Smooth muscle cell (in vitro differentiated cells): Measurements from ENCODE around the gene PCDHAC2. TPM values are rescaled to one million over a fixed set of nuclear protein-coding genes. Genes with fewer than 3 reads are reported as not detected.
A peak's percentile ranks its signal among the peaks of the same experiment; 100 is the strongest.

Source experiments
- DNase-seq: peaks from one replicate; lab custom pipeline; 2025; ENCODE audit not compliant: unreplicated experiment; lab: John Stamatoyannopoulos, UW
- H2AFZ ChIP-seq: fragments of 200-600 bp; sonication (generic); 2 replicates; pipeline ENCODE4 v1.6.0; 2016; ENCODE audit warnings: antibody characterized with exemption, low read depth, mild to moderate bottlenecking
- H3F3A ChIP-seq: fragments of 200-600 bp; sonication (generic); 2 replicates; pipeline ENCODE4 v1.6.0; 2017; ENCODE audit warnings: antibody characterized with exemption, low read depth
- H3K27ac ChIP-seq: fragments of 200-600 bp; sonication (generic); 2 replicates; pipeline ENCODE4 v1.5.1; 2016; ENCODE audit warnings: low read depth, mild to moderate bottlenecking
- H3K27me3 ChIP-seq: fragments of 200-600 bp; sonication (generic); 2 replicates; pipeline ENCODE4 v1.6.1; 2016; ENCODE audit warnings: low read depth, mild to moderate bottlenecking
- H3K36me3 ChIP-seq: fragments of 200-600 bp; sonication (generic); 2 replicates; pipeline ENCODE4 v1.5.1; 2016; ENCODE audit warnings: low read depth
- H3K4me1 ChIP-seq: fragments of 200-600 bp; sonication (generic); 2 replicates; pipeline ENCODE4 v1.5.1; 2016; ENCODE audit warnings: low read depth
- H3K4me2 ChIP-seq: fragments of 200-600 bp; sonication (generic); 2 replicates; pipeline ENCODE4 v1.6.0; 2016; ENCODE audit warnings: mild to moderate bottlenecking
- H3K4me3 ChIP-seq: fragments of 200-600 bp; sonication (generic); 2 replicates; pipeline ENCODE4 v1.5.1; 2016; ENCODE audit warnings: mild to moderate bottlenecking
- H3K79me2 ChIP-seq: fragments of 200-600 bp; sonication (generic); 2 replicates; pipeline ENCODE4 v1.6.0; 2016; ENCODE audit warnings: low read depth, mild to moderate bottlenecking
- H3K9ac ChIP-seq: fragments of 200-600 bp; sonication (generic); 2 replicates; pipeline ENCODE4 v1.6.0; 2016; ENCODE audit warnings: low read depth
- H3K9me3 ChIP-seq: fragments of 200-600 bp; sonication (generic); replicated peaks from 2 replicates; pipeline ENCODE4 v1.5.1; 2016; ENCODE audit warnings: low read depth
- H4K20me1 ChIP-seq: fragments of 200-600 bp; sonication (generic); 2 replicates; pipeline ENCODE4 v1.6.0; 2016; ENCODE audit warnings: low read depth
- CTCF ChIP-seq: fragments of 200-600 bp; sonication (generic); IDR thresholded peaks from 2 replicates; pipeline ENCODE4 v1.5.1; 2017; ENCODE audit warnings: borderline replicate concordance, mild to moderate bottlenecking, antibody characterized with exemption; ENCODE audit not compliant: insufficient read depth, poor library complexity, severe bottlenecking
- WGBS: methylation state at CpG from one replicate; pipeline ENCODE4 v1.1.7; 2016; ENCODE audit warnings: low lambda C conversion rate; 5-methylcytosine and 5-hydroxymethylcytosine counted together
- polyA plus RNA-seq: library from polyadenylated mRNA; unstranded; fragments of >200 nt; fragmentation: Nextera tagmentation; extraction: Ambion mirVana; gene quantifications from 2 replicates; pipeline ENCODE4 v1.2.1, GENCODE V29; 2016
- total RNA-seq: library from RNA; depleted of rRNA; stranded (reverse); fragments of >200 nt; gene quantifications from 2 replicates; pipeline ENCODE4 v1.2.3, GENCODE V29; 2014

Gene PCDHAC2
- total and polyA plus RNA-seq, 2 experiments from 2014 or later, result 4.7 to 5.2 TPM

GRCh38 chr5:140964356-140964755, 1.9 kb upstream of the PCDHAC2 start:
- WGBS, result 83% methylated on average over 3 of the region's 3 CpGs

DNA sequence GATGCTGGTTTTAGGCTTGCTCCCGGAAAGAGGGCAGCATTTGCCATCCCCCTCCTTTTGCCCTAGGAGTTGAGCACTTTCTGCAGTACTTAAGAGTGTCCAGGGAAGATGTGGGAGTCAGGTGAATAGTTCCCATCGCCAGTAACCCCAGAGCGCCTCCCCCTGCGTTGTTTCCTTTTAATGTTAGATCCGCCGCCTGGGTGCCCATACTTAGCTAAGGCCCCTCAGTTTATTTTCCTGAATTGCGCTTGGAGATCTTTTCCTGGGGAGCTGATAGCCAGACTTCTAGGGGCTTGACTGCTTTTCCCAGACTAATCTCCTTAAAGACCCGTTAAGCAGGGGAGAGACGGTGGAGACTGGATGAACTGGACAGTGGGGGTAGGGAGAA, 377 bp upstream of the PCDHAC2 start:
- Histone ChIP-seq H3K4me3 (peak overlapping the region; percentile 88), H3K9ac (no peak overlapping the region)

More at GRCh38 chr5:140964356-140964755, 1.9 kb upstream of the PCDHAC2 start:
- Histone ChIP-seq H3K4me3 (no peak overlapping the region), H3K27ac (no peak overlapping the region), H4K20me1 (peaks cover 55% of the 10 kb centered on the region), H3K27me3 (no peaks in the 10 kb centered on the region), H3K79me2 (no peaks in the 10 kb centered on the region), H3K36me3 (no peaks in the 10 kb centered on the region), H3K9ac (no peak overlapping the region), H3K4me2 (no peak overlapping the region), H3K9me3 (no peaks in the 10 kb centered on the region), H3F3A (peaks cover 13% of the 10 kb centered on the region), H3K4me1 (peaks cover 12% of the 10 kb centered on the region), H2AFZ (no peak overlapping the region)
- DNase-seq, result no peak
- TF ChIP-seq CTCF, result no peak

DNA sequence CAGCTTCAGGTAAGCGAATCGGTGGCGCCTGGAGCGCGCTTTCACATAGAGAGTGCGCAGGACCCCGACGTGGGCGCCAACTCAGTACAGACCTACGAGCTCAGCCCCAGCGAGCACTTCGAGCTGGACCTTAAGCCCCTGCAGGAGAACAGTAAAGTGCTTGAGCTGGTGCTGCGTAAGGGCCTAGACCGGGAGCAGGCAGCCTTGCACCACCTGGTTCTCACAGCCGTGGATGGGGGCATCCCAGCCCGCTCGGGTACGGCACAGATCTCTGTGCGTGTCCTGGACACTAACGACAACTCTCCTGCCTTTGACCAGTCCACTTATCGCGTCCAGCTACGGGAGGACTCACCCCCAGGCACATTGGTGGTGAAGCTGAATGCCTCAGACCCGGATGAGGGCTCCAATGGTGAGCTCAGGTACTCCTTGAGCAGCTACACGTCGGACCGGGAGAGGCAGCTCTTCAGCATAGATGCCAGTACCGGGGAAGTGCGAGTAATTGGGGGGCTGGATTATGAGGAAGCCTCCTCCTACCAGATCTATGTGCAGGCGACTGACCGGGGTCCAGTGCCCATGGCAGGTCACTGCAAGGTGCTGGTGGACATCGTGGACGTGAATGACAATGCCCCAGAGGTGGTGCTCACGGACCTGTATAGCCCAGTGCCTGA, 1.1 kb downstream of the PCDHAC2 start:
- Histone ChIP-seq H2AFZ (no peak overlapping the region), H3K27ac (no peak overlapping the region), H3K36me3 (no peaks in the 10 kb centered on the region), H3K4me2 (peak overlapping the region; percentile 98), H3K4me1 (peaks cover 12% of the 10 kb centered on the region), H3K4me3 (peak overlapping the region; percentile 88), H4K20me1 (peaks cover 58% of the 10 kb centered on the region), H3K9me3 (no peaks in the 10 kb centered on the region), H3K27me3 (no peaks in the 10 kb centered on the region), H3K9ac (no peak overlapping the region), H3K79me2 (peaks cover 21% of the 10 kb centered on the region), H3F3A (peaks cover 13% of the 10 kb centered on the region)
- TF ChIP-seq CTCF, result no peak
- no peak for DNase-seq
- 45% methylated on average over 34 of the region's 34 CpGs for WGBS

More for the DNA sequence above, 377 bp upstream of the PCDHAC2 start:
- Histone ChIP-seq H3K9me3 (no peaks in the 10 kb centered on the region), H3K36me3 (no peaks in the 10 kb centered on the region), H2AFZ (peak overlapping the region; percentile 70), H3K4me2 (peak overlapping the region; percentile 98), H3F3A (peaks cover 13% of the 10 kb centered on the region), H3K4me1 (peaks cover 12% of the 10 kb centered on the region), H3K27ac (no peak overlapping the region), H3K27me3 (no peaks in the 10 kb centered on the region), H3K79me2 (peaks cover 9% of the 10 kb centered on the region), H4K20me1 (peaks cover 61% of the 10 kb centered on the region)
- TF ChIP-seq CTCF, result no peak
- no peak for DNase-seq
- 1% methylated on average over 9 of the region's 9 CpGs for WGBS

GRCh38 chr5:140969880-140970279, 3.6 kb downstream of the PCDHAC2 start:
- peak overlapping the region; percentile 4 for H3K4me2 ChIP-seq
- TF ChIP-seq CTCF, result no peak
- no peaks in the 10 kb centered on the region for H3K27me3 ChIP-seq
- no peak overlapping the region for H3K27ac ChIP-seq
- H3K79me2 ChIP-seq, result peaks cover 31% of the 10 kb centered on the region
- DNase-seq, result no peak
- no peak overlapping the region for H2AFZ ChIP-seq
- peaks cover 51% of the 10 kb centered on the region for H4K20me1 ChIP-seq
- H3F3A ChIP-seq, result peaks cover 12% of the 10 kb centered on the region
- H3K9me3 ChIP-seq, result no peaks in the 10 kb centered on the region
- H3K4me1 ChIP-seq, result peaks cover 11% of the 10 kb centered on the region
- H3K9ac ChIP-seq, result no peak overlapping the region
- H3K36me3 ChIP-seq, result no peaks in the 10 kb centered on the region
- H3K4me3 ChIP-seq, result no peak overlapping the region
